GM12872 (cell line): Measurements from ENCODE around the gene CEP131.

ENCODE experiments used
- CTCF ChIP-seq: IDR thresholded peaks from 3 replicates; pipeline ENCODE4 v1.5.1; 2011; ENCODE audit warnings: low read depth, mild to moderate bottlenecking, low read length, moderate library complexity; ENCODE audit not compliant: insufficient read depth

CEP131 gene

GRCh38 chr17:81241648-81242420, 19.1 kb upstream of the CEP131 start:
- TF ChIP-seq CTCF, result peak; percentile 90

GRCh38 chr17:81241203-81241602, 18.4 kb upstream of the CEP131 start:
- no peak for TF ChIP-seq CTCF

- no peak for TF ChIP-seq CTCF
These were observed 18.0 kb upstream of the CEP131 start for GRCh38 chr17:81240761-81241160.

GRCh38 chr17:81239714-81240555, 17.2 kb upstream of the CEP131 start:
- no peak for TF ChIP-seq CTCF

- no peak for TF ChIP-seq CTCF
These were observed 16.3 kb upstream of the CEP131 start, which contains the start of the genes NDUFAF8 and TEPSIN for GRCh38 chr17:81238815-81239713. NDUFAF8 (plus strand) TSS chr17:81239318; CDS start chr17:81239364, 46 bp downstream. TEPSIN (minus strand) TSS chr17:81239055; CDS start chr17:81239033, 22 bp downstream.

GRCh38 chr17:81238490-81238814, 15.7 kb upstream of the CEP131 start:
- no peak for TF ChIP-seq CTCF
